Globus pallidus (tissue), 1 donor: ENCODE results near the gene KRT2.

Source experiments
- DNase-seq: peaks from one replicate; pipeline ENCODE4 v3.0.0-alpha.2; 2015; ENCODE audit warnings: low spot score

The KRT2 gene

DNA sequence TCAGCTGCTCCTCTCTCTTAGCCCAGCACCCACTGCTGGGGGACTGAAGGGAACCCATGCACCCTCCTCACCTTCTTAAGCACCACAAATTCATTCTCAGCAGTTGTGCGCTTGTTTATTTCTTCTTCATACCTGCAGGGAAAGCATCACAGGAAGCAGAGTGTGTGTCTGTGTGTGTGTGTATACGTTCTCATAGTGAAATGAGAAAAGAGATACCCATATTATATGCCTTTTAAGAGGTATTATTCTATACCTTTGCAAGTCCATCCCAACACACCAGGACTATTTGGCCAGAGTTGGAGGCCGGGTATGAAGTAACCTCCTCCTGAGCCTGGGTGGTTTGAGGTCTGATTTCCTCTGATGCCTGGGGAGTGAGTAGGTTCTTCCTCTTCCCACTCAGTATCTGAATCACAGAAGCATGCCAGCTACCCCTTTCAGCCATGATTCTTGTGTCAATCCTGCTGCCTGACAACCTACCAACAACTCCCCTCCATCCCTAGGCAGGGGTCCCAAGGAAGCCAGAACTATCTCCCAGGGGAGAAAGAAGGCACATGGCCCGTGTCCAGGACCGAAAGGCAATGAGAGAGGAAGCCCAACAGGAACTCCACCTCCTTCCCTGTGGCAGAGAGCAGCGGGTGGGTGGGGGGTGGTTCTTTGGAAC is 36.7 kb downstream of the KRT2 start:
- DNase-seq: no peak

DNA sequence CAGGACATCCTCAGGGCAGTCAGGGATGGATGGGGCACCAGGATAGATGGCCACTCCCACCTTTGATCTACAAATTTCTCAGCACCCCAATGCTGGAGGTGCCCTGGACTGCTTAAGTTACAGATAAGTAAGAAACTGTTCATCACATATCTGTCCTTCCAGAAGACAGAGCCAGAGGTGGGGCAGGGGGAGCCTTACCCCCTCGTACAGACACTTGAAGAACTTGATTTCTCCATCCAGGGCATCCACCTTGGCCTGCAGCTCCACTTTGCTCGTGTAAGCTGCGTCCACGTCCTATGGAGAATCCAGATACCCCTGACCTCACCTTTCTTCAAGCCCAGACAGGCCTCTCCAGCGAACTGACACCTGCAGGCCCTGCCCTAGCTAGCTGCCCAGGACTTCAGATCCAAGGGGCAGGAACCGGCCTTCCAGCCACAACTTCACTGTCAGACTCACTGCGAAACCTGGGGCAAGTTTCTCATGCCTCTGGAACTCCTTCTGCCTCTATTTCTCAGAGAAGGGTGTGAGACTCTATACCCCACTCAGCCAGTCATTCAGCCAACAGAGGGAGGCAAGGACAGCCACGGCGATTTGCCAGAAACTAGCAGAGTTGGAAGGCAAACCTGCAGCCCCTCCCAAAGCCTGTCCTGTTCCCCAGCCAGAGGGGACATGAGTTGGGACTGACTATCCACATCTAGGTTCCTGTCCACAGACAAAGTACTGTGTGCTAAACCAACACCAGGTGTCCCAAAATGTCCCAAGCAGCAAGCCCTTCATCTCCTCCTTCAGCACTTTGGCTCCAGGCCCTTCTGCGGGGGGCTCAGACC is 37.4 kb downstream of the KRT2 start:
- no peak for DNase-seq

DNA sequence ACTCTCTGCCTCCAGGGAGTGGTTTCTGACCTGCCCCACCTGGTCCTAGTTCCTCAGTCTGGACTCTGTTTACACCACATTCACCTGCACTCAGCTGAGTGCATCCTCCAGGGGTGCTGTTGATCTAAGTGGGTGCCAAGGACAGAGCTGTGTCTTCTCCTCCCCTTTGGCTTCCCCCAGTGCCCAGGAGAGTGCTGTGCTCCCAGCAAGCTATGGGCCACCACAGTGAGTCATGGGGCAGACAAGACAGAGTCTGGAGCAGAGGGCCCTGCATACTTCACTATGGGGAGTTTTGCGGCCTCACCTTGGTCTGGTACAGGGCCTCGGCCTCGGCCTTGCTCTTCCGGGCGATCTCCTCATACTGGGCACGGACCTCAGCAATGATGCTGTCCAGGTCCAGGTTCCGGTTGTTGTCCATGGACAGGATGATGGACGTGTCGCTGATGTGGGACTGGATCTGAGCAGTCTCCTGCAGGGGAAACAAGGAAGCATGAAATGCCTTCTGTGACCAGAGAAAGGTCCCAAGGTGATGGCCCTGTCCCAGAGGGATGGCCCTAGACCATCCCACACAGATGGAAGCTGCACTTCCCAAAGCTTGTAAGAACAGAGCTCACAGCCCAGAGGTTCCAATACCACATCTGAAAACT is 38.5 kb downstream of the KRT2 start:
- DNase-seq: no peak

DNA sequence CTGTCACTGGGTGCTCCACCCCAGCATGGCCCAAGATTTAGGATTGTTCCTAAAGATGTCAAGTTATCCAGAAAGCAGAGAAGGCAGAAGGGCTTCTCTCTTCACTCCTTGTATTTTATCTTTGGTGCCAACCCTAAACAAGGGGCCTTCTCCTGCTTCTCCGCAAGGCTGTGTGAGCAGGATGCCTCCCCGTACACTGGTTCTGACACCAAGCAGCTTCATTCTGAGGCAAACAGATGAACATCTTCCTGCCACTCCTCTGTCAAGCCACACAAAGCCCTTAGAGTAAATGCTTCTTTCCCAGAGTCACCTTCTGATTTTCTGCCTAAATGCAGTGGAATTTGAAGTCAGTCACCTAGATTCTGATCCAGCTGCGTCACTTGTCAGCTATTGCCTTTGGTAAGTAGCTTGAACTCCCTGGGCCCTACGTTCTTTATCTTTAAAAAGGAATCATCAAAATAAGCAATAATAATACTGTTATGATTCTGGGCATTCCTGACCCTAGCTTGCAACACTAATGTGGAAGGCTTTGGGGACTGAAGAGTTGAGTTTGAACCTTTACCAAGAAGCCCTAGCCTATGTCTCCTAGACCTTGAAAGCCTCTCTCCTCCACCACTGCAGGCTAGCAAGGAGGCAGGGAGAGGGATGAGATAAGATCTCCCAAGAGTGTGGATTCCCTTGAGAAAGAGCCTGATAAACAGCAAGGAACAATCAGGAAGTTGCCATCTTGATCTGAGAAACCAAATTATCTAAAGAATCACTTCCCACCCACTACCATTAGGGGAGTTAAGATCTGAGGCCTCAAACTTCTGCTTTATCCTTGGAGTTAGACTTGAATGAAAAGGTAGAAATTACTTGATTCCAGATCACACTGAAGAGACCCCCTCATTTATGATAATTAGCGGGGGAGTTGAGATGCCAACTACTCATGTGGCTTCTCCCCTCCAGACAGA is 39.3 kb downstream of the KRT2 start:
- no peak for DNase-seq

DNA sequence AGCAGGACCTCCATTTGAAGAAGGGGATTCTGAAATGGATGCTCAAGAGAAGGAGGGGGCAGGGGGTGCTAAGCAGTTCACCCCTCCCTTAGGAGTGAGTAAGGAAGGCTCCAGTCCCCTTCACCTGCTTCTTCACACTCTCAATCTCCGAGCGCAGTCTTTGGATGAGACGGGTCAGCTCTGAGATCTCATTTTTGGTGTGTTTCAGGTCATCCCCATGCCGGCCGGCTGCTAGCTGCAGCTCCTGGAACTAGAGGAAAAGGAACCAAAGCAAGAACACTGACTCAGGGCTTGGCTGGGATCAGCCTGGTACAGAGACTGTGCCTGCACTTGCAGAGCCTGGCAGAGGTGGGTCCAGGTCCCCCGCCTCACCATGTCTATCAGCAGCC is 40.9 kb downstream of the KRT2 start:
- no peak for DNase-seq

DNA sequence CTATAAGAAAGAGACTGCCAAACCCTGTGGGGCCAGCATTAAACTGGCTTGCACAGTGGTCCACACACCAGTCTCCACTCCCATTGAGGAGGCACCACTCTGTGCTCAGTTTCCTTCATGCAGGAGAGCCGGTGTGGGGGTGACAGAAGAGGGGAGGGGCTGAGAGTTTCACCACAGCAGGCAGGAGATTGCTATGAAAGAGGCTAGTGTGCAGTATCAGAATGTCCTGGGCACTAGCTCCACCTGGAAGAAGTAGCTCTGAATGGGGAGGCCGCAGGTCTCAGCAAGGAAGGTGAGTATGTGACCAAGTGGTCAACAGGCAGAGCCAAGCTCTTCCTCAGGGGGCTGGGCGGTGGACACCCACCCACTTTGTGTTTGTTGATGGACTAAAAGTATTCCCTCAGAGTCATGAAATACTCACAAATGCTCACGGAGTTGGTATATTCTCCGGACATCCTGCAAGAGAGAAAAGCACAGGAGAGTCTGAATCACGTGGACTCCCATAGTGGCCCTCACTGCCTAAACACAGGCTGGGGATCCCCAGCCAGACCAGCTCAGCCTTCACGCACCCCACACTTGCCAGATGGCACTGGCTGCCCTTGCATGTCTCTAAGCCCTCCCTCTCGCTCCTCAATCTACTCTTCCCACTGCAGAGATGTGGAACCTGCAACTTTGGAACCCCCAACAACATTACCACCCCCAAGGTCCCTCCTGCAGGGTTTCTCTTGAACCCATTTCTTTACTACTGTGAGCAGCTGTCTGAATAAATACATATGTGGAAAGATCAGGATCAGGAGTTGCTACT is 43.0 kb downstream of the KRT2 start:
- DNase-seq: no peak

DNA sequence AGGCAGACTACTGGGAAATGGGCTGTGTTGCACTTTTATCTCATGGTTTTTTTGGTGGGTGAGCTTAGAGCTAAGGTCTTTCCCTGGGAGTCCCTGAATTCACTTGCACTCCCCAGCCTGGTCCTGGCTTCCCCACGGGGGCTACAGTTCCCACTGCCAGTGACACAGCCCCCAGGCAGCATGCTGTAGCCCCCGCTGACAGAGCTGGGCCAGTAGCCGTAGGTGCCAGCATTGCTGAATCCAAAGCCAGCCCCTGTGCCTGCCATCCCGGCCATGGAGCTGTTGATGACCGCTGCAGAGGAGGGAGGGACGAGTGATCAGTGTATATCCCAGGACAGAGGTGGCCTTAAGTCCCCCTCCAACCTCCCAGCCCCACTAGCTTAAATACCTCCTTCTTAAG is 43.9 kb downstream of the KRT2 start:
- no peak for DNase-seq

DNA sequence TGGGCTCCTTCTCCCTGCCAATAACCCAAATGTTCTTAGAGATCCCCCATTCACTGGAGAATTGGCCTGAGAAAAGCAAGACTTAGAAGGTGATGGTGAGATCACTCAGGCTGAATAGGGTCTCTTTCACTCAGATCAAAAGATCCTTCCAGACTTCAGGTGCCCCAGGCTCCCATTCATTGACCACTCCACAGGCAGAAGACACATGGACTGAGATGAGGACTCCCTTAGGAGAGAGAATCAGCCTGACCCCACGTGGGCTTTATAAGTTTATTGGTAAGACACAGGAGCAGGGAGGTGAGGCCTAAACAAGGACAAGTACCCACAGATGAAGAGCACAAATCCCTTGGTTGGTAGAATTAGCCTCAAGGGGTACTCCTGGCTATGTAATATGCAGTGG is 44.7 kb downstream of the KRT2 start:
- DNase-seq: no peak

DNA sequence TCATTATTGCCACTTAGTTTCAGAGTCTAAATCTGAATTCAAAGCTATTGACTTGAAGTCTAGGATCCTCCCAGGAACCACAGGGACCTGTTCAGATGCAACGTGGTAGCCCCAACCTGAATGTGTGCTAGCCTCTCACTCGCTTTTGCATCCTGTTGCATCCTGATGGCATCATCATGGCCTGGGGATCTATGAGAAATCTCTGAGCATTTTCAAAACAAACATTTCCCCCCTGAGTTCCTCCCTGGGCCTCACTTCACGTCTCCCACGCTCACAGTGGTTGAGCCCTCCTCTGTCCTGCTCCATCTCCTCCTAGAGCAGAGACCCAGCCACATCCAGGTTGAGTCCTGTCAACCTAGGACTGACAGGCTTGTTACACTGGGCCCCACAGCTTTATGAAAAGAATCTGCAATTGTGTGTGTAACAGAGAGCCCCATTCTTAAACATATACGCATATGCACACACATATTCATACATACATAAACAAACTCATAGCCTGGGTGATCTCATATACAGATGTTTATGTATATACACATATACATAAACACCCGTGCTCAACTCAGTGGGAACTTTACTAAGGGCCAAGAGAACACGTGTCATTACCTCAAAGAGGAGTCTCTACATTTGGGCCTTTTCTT is 45.3 kb downstream of the KRT2 start:
- no peak for DNase-seq

DNA sequence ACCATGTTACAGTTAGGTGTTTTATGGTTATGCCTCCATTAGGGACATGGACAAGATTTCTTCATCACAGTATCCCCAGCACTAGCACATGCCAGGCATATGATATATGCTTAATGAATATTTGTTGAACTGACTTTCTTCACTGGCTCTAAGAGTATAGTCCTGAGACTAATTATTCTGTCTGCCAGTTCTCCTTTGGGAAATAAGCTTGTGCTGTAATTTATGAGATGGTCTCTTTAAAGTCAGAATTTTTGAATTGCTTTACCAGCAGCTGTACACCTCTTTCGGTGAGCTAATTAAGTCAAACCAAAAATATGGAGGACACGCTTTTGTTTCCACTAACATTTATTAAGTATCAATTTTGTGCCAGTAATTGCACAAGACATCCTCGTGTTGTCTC is 45.9 kb downstream of the KRT2 start:
- DNase-seq: no peak

DNA sequence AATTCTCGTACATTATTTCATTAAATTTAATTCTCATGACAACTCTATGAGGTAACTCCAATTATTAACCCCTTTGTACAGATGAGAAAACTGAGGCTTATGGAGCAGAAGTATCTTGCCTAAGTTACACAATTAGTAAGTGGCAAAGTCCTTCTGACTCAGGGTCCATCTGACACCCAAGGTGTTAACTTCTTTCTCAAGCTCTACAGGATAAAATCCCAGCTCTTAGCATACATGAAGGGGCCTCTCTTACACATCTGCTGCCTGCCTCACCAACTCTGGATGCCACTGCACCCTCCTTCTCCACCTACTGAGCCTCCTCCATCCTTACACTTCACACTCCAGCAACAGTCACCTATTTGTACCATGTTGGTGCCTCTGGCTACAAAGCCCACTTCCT is 46.5 kb downstream of the KRT2 start:
- no peak for DNase-seq

DNA sequence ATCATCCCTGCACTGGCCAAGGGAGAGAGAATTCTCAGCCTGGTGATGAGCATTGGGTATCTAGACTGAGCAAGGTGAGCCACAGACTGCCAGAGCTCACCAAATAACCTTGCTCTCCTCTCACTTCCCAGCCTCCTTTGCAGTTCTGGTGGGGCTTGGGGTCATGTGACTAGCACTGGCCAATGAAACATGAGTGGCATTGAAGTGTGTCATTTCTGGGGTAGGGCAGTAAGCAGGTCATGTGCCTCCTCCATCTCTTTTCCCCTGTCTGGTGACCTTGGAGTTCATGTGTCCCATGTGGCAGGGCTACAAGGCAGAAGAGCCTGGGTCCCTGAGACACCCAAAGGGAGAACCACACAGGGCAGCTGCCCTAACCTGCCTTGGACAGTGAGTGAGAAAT is 47.2 kb downstream of the KRT2 start:
- no peak for DNase-seq

DNA sequence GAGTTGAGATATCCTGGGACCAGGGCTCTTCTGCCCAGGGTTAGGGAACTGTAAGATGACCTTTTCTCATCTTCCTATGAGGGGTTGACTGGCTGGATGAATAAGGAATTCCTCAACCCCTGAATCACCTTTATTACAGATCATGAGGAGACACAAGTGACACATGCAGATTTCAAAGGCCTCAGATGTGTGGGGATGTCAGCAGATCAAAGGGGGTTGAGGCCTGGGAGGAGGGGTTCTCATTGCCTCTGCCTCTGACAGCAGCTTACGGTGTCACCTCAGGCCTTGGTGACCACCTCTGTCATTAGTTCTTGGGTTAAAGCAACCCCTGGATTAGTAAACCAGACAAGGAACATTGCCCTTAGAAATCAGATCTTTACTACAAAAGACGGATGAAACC is 48.7 kb downstream of the KRT2 start:
- DNase-seq: no peak

DNA sequence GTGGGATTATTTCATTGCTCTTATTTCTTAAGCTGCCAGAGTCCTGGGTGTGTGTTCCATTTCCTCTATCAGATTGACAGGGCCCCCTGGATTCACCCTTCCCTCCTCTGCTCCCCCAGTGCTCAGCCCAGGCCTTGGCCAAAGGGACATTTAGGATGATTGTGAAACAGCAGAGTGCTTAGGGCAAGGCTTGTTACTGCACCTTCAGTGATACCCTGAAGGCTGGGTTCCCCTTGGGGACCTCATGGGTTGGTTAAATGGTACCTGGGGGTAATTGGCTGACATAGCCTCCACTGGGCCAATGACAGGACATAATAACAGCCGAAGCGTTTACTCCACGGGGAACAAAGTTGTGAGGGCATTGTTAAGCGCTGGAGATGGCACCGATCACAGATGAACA is 49.5 kb downstream of the KRT2 start:
- DNase-seq: no peak

DNA sequence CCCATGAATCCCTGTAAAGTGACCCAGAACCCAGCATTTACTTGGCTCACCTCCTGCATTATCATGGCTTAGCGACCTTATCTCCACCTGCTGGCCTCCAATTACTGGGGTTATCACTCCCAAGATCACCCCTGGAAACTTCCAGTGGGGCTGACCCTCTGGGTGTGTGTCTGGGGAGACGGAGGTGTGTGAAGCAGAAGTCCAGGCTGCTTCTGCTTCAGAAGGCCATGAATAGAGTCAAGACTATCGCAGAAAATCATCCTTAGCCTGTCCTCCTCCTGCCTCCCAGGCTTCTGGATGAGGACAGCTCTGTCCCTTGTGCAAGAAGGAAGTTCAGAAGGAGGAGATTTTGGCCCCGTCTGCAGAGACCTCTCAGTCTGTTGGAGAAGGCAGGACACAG is 50.3 kb downstream of the KRT2 start:
- no peak for DNase-seq

DNA sequence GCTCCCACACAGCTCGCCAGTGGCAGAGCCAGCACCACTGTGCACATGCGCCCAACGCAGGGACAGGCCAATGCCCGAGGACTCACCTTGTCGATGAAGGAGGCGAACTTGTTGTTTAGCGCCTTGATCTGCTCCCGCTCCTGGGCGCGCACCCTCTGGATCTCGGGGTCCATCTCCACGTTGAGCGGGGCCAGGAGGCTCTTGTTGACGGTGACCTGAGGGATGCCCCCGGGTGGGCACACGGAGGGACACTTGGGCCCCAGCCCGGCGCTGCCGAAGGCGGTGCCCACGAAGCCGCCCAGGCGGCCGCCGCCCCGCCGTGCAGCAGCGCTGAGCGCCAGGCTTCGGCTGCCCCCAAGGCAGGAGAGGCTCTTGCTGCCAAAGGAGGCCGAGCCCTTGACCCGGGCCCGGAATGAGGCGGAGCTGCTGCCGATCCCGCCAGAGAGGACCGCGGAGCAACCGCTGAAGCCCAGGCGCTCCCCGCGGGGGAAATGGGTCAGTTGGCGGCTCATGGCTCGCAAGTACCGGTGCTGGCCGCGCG is 51.0 kb downstream of the KRT2 start, which contains the start of gene KRT72:
KRT72 (minus strand) TSS at position 523 of the 541 bp plus-strand sequence; CDS start at position 512, 11 bp downstream.
- no peak for DNase-seq

DNA sequence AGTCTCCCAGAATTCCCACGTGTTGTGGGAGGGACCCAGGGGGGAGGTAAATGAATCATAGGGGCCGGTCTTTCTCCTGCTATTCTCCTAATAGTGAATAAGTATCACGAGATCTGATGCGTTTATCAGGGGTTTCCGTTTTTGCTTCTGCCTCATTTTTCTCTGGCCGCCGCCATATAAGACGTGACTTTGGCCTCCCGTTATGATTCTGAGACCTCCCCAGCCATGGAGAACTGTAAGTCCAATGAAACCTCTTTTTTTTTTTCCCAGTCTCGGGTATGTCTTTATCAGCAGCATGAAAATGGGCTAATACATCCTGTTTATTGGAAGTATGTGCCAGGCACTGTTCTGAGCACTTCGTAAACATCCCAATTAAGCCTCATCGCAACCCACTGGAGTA is 51.5 kb downstream of the KRT2 start:
- DNase-seq: no peak

DNA sequence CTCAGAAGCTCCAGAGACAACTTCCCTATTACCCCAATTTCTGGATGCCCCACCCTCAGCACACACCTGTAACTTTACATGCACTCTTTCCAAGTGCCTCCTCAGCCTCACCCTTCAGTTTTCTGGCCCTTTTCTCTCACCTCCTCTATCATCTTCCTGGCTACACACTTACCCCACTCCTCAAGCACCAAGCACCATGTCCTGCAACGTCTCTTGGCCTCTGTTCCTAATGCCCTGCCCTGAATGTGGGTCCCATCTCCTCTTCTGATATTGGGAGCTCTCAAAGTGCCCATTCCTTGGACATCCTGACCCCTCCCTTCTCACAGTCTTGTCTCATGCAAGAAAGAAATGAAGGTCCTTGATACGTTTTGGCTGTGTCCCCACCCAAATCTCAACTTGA is 51.9 kb downstream of the KRT2 start:
- no peak for DNase-seq

DNA sequence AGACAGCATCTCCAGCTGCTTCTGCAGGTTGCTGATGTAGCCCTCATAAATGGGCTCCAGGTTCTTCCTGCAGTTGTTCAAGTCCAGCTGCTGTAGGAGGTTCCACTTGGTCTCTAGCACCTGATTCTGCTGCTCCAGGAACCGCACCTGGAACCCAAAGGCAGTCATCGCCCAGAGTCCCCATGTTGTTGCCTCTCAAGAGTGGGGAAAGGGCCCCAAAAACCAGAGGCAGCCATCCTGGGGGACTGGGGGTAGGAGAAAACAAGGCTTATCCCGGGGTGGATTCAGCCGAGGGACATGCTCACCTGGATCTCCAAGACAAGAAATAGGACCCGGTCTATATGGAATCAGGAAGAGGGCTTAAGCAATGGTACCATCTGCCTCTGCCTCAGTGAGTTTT is 53.0 kb downstream of the KRT2 start:
- DNase-seq: no peak
